Neural cell (in vitro differentiated cells): ENCODE results near the gene PNPLA2. TPM values are rescaled to one million over a fixed set of nuclear protein-coding genes. Genes with fewer than 3 reads are reported as not detected.

Experiments used
- H2AFZ ChIP-seq: fragments of 200-600, 300-800 bp; sonication (generic), shearing (Covaris generic); 2 replicates; pipeline ENCODE4 v1.6.0; 2014; ENCODE audit warnings: low read depth, mild to moderate bottlenecking, antibody characterized with exemption, low read length, moderate library complexity
- H3F3A ChIP-seq: fragments of 200-600 bp; shearing (Covaris generic); 2 replicates; pipeline ENCODE4 v1.6.1; 2016; ENCODE audit warnings: mild to moderate bottlenecking, moderate library complexity, mixed read lengths, antibody characterized with exemption, low read length; ENCODE audit not compliant: insufficient read depth, poor library complexity, severe bottlenecking
- H3K27ac ChIP-seq: fragments of 200-600, 300-800 bp; sonication (generic), shearing (Covaris generic); 2 replicates; pipeline ENCODE4 v1.5.1; 2014; ENCODE audit warnings: mild to moderate bottlenecking, low read length, moderate library complexity
- H3K27me3 ChIP-seq: fragments of 300-800, 200-600 bp; sonication (generic), shearing (Covaris generic); 2 replicates; pipeline ENCODE4 v1.6.0; 2014; ENCODE audit warnings: mild to moderate bottlenecking, low read depth, low read length, moderate library complexity; ENCODE audit not compliant: insufficient read depth
- H3K36me3 ChIP-seq: fragments of 300-800, 200-600 bp; sonication (generic), shearing (Covaris generic); 2 replicates; pipeline ENCODE4 v1.5.1; 2014; ENCODE audit warnings: mild to moderate bottlenecking, antibody characterized with exemption, low read length, moderate library complexity; ENCODE audit not compliant: insufficient read depth
- H3K4me2 ChIP-seq: fragments of 300-800, 200-600 bp; sonication (generic), shearing (Covaris generic); 2 replicates; pipeline ENCODE4 v1.6.0; 2014; ENCODE audit warnings: mild to moderate bottlenecking, low read length
- H3K4me3 ChIP-seq: fragments of 300-800, 200-600 bp; sonication (generic), shearing (Covaris generic); 2 replicates; pipeline ENCODE4 v1.5.1; 2014; ENCODE audit warnings: mild to moderate bottlenecking, low read length, moderate library complexity
- H3K79me2 ChIP-seq: fragments of 200-600 bp; shearing (Covaris generic); replicated peaks from 2 replicates; pipeline ENCODE4 v1.6.0; 2014; ENCODE audit warnings: mild to moderate bottlenecking, low read length, moderate library complexity; ENCODE audit not compliant: insufficient read depth
- H3K9ac ChIP-seq: fragments of 300-800, 200-600 bp; sonication (generic), shearing (Covaris generic); 2 replicates; pipeline ENCODE4 v1.6.1; 2016; ENCODE audit warnings: mild to moderate bottlenecking, low read length, mixed read lengths
- H3K9me2 ChIP-seq: fragments of 200-600 bp; shearing (Covaris generic); 2 replicates; pipeline ENCODE4 v1.6.1; 2016; ENCODE audit warnings: mild to moderate bottlenecking, low read length, mixed read lengths; ENCODE audit not compliant: insufficient read depth
- H3K9me3 ChIP-seq: fragments of 200-600, 300-800 bp; sonication (generic), shearing (Covaris generic); 2 replicates; pipeline ENCODE4 v1.6.1; 2016; ENCODE audit warnings: mild to moderate bottlenecking, mixed run types, low read length, moderate library complexity, mixed read lengths
- H4K20me1 ChIP-seq: fragments of 200-600 bp; shearing (Covaris generic); 2 replicates; pipeline ENCODE4 v1.6.1; 2016; ENCODE audit warnings: mild to moderate bottlenecking, mixed run types; ENCODE audit not compliant: insufficient read depth
- EZH2 ChIP-seq: fragments of 200-600, 300-800 bp; shearing (Covaris generic), sonication (generic); IDR thresholded peaks from 2 replicates; pipeline ENCODE4 v1.6.1; 2014; ENCODE audit warnings: antibody characterized with exemption, low read length, borderline replicate concordance, mild to moderate bottlenecking; ENCODE audit not compliant: insufficient read depth, poor library complexity, severe bottlenecking
- MXI1 ChIP-seq: fragments of 450-650 bp; conservative IDR thresholded peaks from 2 replicates; pipeline ENCODE4 v1.6.1; 2014; ENCODE audit warnings: antibody characterized with exemption, mild to moderate bottlenecking; ENCODE audit not compliant: poor library complexity, severe bottlenecking
- POLR2AphosphoS5 ChIP-seq: IDR thresholded peaks from 2 replicates; pipeline ENCODE4 v1.6.1; 2012
- RAD21 ChIP-seq: fragments of 450-650 bp; conservative IDR thresholded peaks from 2 replicates; pipeline ENCODE4 v1.6.1; 2014; ENCODE audit warnings: antibody characterized with exemption, mild to moderate bottlenecking, moderate library complexity
- REST ChIP-seq: IDR thresholded peaks from 2 replicates; pipeline ENCODE4 v1.6.1; 2012; ENCODE audit warnings: borderline replicate concordance
- SMC3 ChIP-seq: fragments of 450-650 bp; conservative IDR thresholded peaks from 2 replicates; pipeline ENCODE4 v1.6.1; 2014; ENCODE audit warnings: antibody characterized with exemption, mild to moderate bottlenecking, moderate library complexity; ENCODE audit not compliant: poor library complexity
- TAF1 ChIP-seq: IDR thresholded peaks from 2 replicates; pipeline ENCODE4 v1.6.1; 2012; ENCODE audit warnings: low read depth
- polyA plus RNA-seq: library from polyadenylated mRNA; depleted of rRNA; stranded (reverse); fragments of >200 nt; gene quantifications from 2 replicates; pipeline ENCODE4 v1.2.3, GENCODE V29; 2014

Gene PNPLA2
- polyA plus RNA-seq, 1 donor from 2014 or later, result 7.8 TPM

GRCh38 chr11:858053-858761 is 39.5 kb downstream of the PNPLA2 start:
- H3K27ac ChIP-seq, result no peak overlapping the region
- no peaks in the 10 kb centered on the region for H3K9me2 ChIP-seq
- no peak for TF ChIP-seq REST
- TF ChIP-seq MXI1, result no peak
- no peak for TF ChIP-seq EZH2
- TF ChIP-seq POLR2AphosphoS5, result no peak

GRCh38 chr11:858762-859339 is 40.1 kb downstream of the PNPLA2 start:
- H3K4me2 ChIP-seq, result no peak overlapping the region
- no peak overlapping the region for H3K9ac ChIP-seq
- H3K9me2 ChIP-seq, result no peaks in the 10 kb centered on the region

More at GRCh38 chr11:858053-858761, 39.5 kb downstream of the PNPLA2 start:
- Histone ChIP-seq H3F3A (no peaks in the 10 kb centered on the region), H3K9me3 (no peaks in the 10 kb centered on the region), H3K27me3 (no peaks in the 10 kb centered on the region), H4K20me1 (no peaks in the 10 kb centered on the region), H2AFZ (no peak overlapping the region), H3K4me3 (no peak overlapping the region), H3K79me2 (no peaks in the 10 kb centered on the region), H3K4me2 (no peak overlapping the region), H3K36me3 (no peaks in the 10 kb centered on the region), H3K9ac (no peak overlapping the region)

More at GRCh38 chr11:858762-859339, 40.1 kb downstream of the PNPLA2 start:
- Histone ChIP-seq H3K36me3 (no peaks in the 10 kb centered on the region), H4K20me1 (no peaks in the 10 kb centered on the region), H3K79me2 (no peaks in the 10 kb centered on the region), H2AFZ (no peak overlapping the region), H3F3A (no peaks in the 10 kb centered on the region), H3K4me3 (no peak overlapping the region), H3K27me3 (no peaks in the 10 kb centered on the region), H3K27ac (no peak overlapping the region), H3K9me3 (no peaks in the 10 kb centered on the region)
- TF ChIP-seq POLR2AphosphoS5 (no peak), RAD21 (no peak), SMC3 (no peak), REST (no peak), TAF1 (no peak)
